ENCODE results near the gene STX8.

DNA sequence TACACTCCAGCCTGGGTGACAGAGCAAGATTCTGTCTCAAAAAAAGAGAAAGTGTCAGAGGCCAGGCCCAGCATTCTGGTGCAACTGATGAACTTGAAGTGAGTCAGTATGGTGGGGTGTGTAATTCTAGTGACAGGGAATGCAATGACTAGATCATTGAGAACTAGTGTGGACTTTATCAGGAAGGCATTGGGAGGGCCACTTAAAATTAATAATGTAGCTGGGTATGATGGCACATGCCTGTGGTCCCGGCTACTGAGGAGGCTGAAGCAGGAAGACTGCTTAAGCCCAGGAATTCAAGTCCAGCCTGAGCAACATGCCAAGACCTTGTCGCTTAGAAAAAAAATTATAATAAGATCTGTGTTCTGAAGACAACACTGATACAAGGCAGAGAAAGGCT lies 90.8 kb downstream of the STX8 start:
- TF ChIP-seq ZNF544 (tag by site-specific recombination; IDR thresholded peaks at IDR 0.05) (no peak), ZNF16 (tag by site-specific recombination; IDR thresholded peaks at IDR 0.05; ENCODE audit: low read depth) (no peak), MZF1 (tag by site-specific recombination; IDR thresholded peaks at IDR 0.05; ENCODE audit: borderline replicate concordance) (no peak), ZFP41 (tag by site-specific recombination; IDR thresholded peaks at IDR 0.05; ENCODE audit: borderline replicate concordance) (no peak), ZSCAN23 (tag by site-specific recombination; IDR thresholded peaks at IDR 0.05) (no peak), ZNF248 (tag by site-specific recombination; IDR thresholded peaks at IDR 0.05) (no peak), ZBTB21 (tag by site-specific recombination; IDR thresholded peaks at IDR 0.05) (no peak), ZNF837 (tag by site-specific recombination; IDR thresholded peaks at IDR 0.05) (no peak)
- TF ChIP-seq, protein P1, sequence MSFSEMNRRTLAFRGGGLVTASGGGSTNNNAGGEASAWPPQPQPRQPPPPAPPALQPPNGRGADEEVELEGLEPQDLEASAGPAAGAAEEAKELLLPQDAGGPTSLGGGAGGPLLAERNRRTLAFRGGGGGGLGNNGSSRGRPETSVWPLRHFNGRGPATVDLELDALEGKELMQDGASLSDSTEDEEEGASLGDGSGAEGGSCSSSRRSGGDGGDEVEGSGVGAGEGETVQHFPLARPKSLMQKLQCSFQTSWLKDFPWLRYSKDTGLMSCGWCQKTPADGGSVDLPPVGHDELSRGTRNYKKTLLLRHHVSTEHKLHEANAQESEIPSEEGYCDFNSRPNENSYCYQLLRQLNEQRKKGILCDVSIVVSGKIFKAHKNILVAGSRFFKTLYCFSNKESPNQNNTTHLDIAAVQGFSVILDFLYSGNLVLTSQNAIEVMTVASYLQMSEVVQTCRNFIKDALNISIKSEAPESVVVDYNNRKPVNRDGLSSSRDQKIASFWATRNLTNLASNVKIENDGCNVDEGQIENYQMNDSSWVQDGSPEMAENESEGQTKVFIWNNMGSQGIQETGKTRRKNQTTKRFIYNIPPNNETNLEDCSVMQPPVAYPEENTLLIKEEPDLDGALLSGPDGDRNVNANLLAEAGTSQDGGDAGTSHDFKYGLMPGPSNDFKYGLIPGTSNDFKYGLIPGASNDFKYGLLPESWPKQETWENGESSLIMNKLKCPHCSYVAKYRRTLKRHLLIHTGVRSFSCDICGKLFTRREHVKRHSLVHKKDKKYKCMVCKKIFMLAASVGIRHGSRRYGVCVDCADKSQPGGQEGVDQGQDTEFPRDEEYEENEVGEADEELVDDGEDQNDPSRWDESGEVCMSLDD (tag by site-specific recombination; IDR thresholded peaks at IDR 0.05) = no peak
- TF ChIP-seq, protein P2, sequence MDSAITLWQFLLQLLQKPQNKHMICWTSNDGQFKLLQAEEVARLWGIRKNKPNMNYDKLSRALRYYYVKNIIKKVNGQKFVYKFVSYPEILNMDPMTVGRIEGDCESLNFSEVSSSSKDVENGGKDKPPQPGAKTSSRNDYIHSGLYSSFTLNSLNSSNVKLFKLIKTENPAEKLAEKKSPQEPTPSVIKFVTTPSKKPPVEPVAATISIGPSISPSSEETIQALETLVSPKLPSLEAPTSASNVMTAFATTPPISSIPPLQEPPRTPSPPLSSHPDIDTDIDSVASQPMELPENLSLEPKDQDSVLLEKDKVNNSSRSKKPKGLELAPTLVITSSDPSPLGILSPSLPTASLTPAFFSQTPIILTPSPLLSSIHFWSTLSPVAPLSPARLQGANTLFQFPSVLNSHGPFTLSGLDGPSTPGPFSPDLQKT (IDR thresholded peaks at IDR 0.05; ENCODE audit: borderline replicate concordance, low read depth, low read length) = no peak
- TF ChIP-seq, protein P3, sequence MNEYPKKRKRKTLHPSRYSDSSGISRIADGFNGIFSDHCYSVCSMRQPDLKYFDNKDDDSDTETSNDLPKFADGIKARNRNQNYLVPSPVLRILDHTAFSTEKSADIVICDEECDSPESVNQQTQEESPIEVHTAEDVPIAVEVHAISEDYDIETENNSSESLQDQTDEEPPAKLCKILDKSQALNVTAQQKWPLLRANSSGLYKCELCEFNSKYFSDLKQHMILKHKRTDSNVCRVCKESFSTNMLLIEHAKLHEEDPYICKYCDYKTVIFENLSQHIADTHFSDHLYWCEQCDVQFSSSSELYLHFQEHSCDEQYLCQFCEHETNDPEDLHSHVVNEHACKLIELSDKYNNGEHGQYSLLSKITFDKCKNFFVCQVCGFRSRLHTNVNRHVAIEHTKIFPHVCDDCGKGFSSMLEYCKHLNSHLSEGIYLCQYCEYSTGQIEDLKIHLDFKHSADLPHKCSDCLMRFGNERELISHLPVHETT (tag by site-specific recombination; IDR thresholded peaks at IDR 0.05) = no peak
- TF ChIP-seq, protein P4, sequence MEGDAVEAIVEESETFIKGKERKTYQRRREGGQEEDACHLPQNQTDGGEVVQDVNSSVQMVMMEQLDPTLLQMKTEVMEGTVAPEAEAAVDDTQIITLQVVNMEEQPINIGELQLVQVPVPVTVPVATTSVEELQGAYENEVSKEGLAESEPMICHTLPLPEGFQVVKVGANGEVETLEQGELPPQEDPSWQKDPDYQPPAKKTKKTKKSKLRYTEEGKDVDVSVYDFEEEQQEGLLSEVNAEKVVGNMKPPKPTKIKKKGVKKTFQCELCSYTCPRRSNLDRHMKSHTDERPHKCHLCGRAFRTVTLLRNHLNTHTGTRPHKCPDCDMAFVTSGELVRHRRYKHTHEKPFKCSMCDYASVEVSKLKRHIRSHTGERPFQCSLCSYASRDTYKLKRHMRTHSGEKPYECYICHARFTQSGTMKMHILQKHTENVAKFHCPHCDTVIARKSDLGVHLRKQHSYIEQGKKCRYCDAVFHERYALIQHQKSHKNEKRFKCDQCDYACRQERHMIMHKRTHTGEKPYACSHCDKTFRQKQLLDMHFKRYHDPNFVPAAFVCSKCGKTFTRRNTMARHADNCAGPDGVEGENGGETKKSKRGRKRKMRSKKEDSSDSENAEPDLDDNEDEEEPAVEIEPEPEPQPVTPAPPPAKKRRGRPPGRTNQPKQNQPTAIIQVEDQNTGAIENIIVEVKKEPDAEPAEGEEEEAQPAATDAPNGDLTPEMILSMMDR (tag by site-specific recombination; IDR thresholded peaks at IDR 0.05) = no peak
- TF ChIP-seq, protein P5, sequence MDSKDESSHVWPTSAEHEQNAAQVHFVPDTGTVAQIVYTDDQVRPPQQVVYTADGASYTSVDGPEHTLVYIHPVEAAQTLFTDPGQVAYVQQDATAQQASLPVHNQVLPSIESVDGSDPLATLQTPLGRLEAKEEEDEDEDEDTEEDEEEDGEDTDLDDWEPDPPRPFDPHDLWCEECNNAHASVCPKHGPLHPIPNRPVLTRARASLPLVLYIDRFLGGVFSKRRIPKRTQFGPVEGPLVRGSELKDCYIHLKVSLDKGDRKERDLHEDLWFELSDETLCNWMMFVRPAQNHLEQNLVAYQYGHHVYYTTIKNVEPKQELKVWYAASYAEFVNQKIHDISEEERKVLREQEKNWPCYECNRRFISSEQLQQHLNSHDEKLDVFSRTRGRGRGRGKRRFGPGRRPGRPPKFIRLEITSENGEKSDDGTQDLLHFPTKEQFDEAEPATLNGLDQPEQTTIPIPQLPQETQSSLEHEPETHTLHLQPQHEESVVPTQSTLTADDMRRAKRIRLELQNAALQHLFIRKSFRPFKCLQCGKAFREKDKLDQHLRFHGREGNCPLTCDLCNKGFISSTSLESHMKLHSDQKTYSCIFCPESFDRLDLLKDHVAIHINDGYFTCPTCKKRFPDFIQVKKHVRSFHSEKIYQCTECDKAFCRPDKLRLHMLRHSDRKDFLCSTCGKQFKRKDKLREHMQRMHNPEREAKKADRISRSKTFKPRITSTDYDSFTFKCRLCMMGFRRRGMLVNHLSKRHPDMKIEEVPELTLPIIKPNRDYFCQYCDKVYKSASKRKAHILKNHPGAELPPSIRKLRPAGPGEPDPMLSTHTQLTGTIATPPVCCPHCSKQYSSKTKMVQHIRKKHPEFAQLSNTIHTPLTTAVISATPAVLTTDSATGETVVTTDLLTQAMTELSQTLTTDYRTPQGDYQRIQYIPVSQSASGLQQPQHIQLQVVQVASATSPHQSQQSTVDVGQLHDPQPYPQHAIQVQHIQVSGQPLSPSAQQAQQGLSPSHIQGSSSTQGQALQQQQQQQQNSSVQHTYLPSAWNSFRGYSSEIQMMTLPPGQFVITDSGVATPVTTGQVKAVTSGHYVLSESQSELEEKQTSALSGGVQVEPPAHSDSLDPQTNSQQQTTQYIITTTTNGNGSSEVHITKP (tag by site-specific recombination; IDR thresholded peaks at IDR 0.05) = no peak

Measured in HEK293 (cell line).